Esophagus squamous epithelium (tissue), 5 donors: ENCODE results near the gene TMPRSS11F. TPM values are rescaled to one million over a fixed set of nuclear protein-coding genes. Genes with fewer than 3 reads are reported as not detected.

Experiments
- DNase-seq: peaks from one replicate; lab custom pipeline; 2025; lab: John Stamatoyannopoulos, UW
- H3K27ac ChIP-seq, 4 donors: fragments of 200-600 bp; sonication (generic); one replicate each; pipeline ENCODE4 v1.5.1; 2016 to 2019; ENCODE audit warnings: mild to moderate bottlenecking in 1 of 4
- H3K27me3 ChIP-seq, 4 donors: fragments of 200-600 bp; sonication (generic); 1 replicate in 3 of 4; 2 replicates in 1 of 4; pipeline versions ENCODE4 v1.5.1 to v1.6.0; 2017 to 2021; ENCODE audit warnings: antibody characterized with exemption in 1 of 4
- H3K36me3 ChIP-seq, 3 donors: fragments of 200-600 bp; sonication (generic); one replicate each; pipeline ENCODE4 v1.5.1; 2016 to 2019
- H3K4me1 ChIP-seq, 3 donors: fragments of 200-600 bp; sonication (generic); one replicate each; pipeline ENCODE4 v1.5.1; 2017 to 2019
- H3K4me3 ChIP-seq, 4 donors: fragments of 200-600 bp; sonication (generic); 1 replicate in 3 of 4; 2 replicates in 1 of 4; pipeline ENCODE4 v1.5.1; 2016 to 2019; ENCODE audit warnings: mild to moderate bottlenecking in 2 of 4, moderate library complexity in 1 of 4
- H3K9me3 ChIP-seq, 3 donors: fragments of 200-600 bp; sonication (generic); one replicate each; pipeline ENCODE4 v1.5.1; 2016 to 2019
- POLR2A ChIP-seq, 4 donors: fragments of 450-650 bp; IDR thresholded peaks; one replicate each; pipeline ENCODE4 v1.6.1; 2017; ENCODE audit warnings: antibody characterized with exemption in 4 of 4, mild to moderate bottlenecking in 4 of 4, moderate library complexity in 3 of 4
- WGBS, 2 donors: methylation state at CpG; one replicate each; pipeline ENCODE4 v1.1.5; 2018; 5-methylcytosine and 5-hydroxymethylcytosine counted together
- intact Hi-C: fragments of 100-400 bp; cut with DNase I; formaldehyde crosslinking; loops from one replicate; pipeline ENCODE4 v1.15.0; 2022
- total RNA-seq, 4 donors: library from RNA; depleted of rRNA; stranded (reverse); fragments of >200 nt; gene quantifications; one replicate each; pipeline ENCODE4 v1.1.0, GENCODE V29; 2016
- TF ChIP-seq, protein P1 (sequence below), 6 experiments: fragments of 450-650 bp in 4 of 6; fragments of 200-600 bp in 2 of 6; sonication (generic) in 2 of 6; IDR thresholded peaks; one replicate each; pipeline ENCODE4 v1.5.1; 2016 to 2019; ENCODE audit warnings: antibody characterized with exemption in 6 of 6, mild to moderate bottlenecking in 4 of 6, moderate library complexity in 4 of 6
- donor health status: DM: yes; HTN: yes; CAD: no.

Gene TMPRSS11F
- total RNA-seq, 4 donors from 2014 or later = 12.6 to 49.6 (median 19.0) TPM

DNA sequence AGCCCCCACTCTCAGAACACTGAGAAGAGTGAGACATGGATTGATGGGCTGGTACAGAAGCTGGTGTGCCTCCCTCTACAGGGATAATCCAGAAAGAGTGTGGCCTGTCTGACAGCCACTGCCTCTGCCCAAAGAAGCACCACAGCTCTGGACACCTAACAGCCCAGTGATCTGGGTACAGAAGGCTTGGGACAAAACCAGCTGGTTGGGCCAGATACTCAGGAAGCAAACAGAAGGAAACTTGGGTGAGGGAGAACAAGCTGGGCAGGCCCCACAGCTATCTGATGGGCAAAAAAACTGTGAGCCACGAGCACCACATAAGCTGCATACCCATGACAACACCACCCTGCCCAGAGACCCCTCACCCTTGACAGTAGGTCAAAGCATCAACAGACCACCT is 46.9 kb downstream of the TMPRSS11F start:
- H3K4me1 ChIP-seq = peaks cover 0 to 29% (median 0%) of the 10 kb centered on the region in 3 donors
- H3K27me3 ChIP-seq = no peaks in the 10 kb centered on the region
- no peaks in the 10 kb centered on the region for H3K9me3 ChIP-seq
- H3K4me3 ChIP-seq = no peak overlapping the region
- WGBS, 2 donors = 8 to 67% methylated on average over 1 of the region's 1 CpG
- DNase-seq = no peak
- TF ChIP-seq POLR2A (IDR thresholded peaks at IDR 0.05) = no peak
- TF ChIP-seq, protein P1, sequence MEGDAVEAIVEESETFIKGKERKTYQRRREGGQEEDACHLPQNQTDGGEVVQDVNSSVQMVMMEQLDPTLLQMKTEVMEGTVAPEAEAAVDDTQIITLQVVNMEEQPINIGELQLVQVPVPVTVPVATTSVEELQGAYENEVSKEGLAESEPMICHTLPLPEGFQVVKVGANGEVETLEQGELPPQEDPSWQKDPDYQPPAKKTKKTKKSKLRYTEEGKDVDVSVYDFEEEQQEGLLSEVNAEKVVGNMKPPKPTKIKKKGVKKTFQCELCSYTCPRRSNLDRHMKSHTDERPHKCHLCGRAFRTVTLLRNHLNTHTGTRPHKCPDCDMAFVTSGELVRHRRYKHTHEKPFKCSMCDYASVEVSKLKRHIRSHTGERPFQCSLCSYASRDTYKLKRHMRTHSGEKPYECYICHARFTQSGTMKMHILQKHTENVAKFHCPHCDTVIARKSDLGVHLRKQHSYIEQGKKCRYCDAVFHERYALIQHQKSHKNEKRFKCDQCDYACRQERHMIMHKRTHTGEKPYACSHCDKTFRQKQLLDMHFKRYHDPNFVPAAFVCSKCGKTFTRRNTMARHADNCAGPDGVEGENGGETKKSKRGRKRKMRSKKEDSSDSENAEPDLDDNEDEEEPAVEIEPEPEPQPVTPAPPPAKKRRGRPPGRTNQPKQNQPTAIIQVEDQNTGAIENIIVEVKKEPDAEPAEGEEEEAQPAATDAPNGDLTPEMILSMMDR (IDR thresholded peaks at IDR 0.05) = no peak
- intact Hi-C loops = no loop called here
- no peaks in the 10 kb centered on the region for H3K36me3 ChIP-seq
- no peak overlapping the region for H3K27ac ChIP-seq

DNA sequence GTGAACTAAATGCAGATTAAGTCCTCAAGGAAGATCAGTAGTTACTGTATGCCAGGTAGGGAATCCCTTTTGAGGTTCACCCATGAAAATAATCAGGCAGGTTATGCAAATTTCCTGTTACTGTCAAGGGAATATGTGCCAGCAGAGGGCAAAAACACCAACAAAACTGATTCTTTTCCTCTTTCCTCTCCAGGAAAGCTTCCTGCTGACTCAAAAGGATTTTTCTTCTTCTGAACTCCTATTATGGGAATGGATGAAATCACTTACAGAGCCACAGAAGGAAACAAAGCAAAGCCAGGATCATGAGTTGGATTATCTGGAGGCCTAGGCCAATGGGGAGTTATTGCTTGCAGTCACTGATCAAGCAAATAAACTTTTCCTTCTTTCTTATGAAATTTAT is 49.7 kb downstream of the TMPRSS11F start:
- no peak for TF ChIP-seq POLR2A (IDR thresholded peaks at IDR 0.05)
- TF ChIP-seq, protein P1 (IDR thresholded peaks at IDR 0.05) = peak in 1 of 6 experiments; percentile 63
- H3K4me1 ChIP-seq = peaks cover 0 to 29% (median 0%) of the 10 kb centered on the region in 3 donors
- H3K27ac ChIP-seq = peak overlapping the region in 2 of 4 donors; percentile 15 to 40
- H3K4me3 ChIP-seq = no peak overlapping the region
- no peaks in the 10 kb centered on the region for H3K36me3 ChIP-seq
- H3K27me3 ChIP-seq = no peaks in the 10 kb centered on the region
- intact Hi-C loops = no loop called here
- H3K9me3 ChIP-seq = no peaks in the 10 kb centered on the region
- DNase-seq = no peak

- Histone ChIP-seq H3K9me3 (no peaks in the 10 kb centered on the region), H3K4me1 (peaks cover 0 to 26% (median 0%) of the 10 kb centered on the region in 3 donors), H3K36me3 (no peaks in the 10 kb centered on the region), H3K4me3 (no peak overlapping the region), H3K27ac (no peak overlapping the region), H3K27me3 (no peaks in the 10 kb centered on the region)
- 86 to 89% methylated on average over 6 to 7 of the region's 8 CpGs for WGBS, 2 donors
- no peak for TF ChIP-seq POLR2A (IDR thresholded peaks at IDR 0.05)
- TF ChIP-seq, protein P1 (IDR thresholded peaks at IDR 0.05) = no peak
- DNase-seq = no peak
- intact Hi-C loops = no loop called here
These were observed 51.9 kb downstream of the TMPRSS11F start for GRCh38 chr4:68077737-68078136.

DNA sequence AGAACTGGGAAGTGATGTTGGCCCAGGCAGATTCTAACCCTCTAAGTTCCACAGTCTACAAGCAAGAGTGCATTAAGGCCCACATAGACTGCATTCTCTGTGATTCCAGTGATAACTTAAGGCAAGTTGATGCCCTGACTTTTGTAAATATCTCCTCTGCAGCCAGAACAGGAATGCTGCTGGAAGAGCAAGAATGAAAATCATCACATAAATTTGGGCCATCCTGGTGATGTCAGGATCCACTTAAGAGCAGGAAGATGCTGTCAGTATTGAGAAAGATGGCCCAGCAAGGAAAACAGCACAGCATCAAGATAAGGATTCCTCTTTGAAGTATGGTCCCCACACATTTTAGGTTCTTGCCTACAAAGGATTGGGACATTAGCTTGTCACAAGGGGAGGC is 52.4 kb downstream of the TMPRSS11F start:
- H3K4me1 ChIP-seq = peaks cover 0 to 22% (median 0%) of the 10 kb centered on the region in 3 donors
- no peak for TF ChIP-seq POLR2A (IDR thresholded peaks at IDR 0.05)
- no peak overlapping the region for H3K4me3 ChIP-seq
- H3K27me3 ChIP-seq = no peaks in the 10 kb centered on the region
- H3K9me3 ChIP-seq = no peaks in the 10 kb centered on the region
- intact Hi-C loops = no loop called here
- no peak overlapping the region for H3K27ac ChIP-seq
- DNase-seq = no peak
- H3K36me3 ChIP-seq = no peaks in the 10 kb centered on the region

DNA sequence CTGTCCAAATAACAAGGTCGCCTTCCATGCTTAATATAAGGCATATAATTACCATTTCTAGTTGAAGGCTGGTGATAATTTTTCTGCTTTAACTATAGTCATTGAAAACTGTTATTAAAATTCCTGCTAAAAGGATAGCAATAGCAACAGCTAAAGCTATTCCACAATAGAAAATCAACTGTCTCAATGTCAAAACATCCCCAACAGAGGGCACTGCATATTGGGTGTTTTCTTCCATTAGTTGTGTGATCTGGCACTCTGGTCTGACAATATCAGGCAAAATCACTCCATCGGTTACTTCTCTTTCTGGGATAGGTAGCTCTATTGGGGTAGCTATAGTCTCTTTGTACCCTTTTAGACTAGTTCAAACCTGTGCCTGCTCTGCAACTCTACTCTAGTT is 53.5 kb downstream of the TMPRSS11F start:
- no peaks in the 10 kb centered on the region for H3K9me3 ChIP-seq
- WGBS, 2 donors = 80 to 81% methylated on average over 2 of the region's 2 CpGs
- no peak overlapping the region for H3K4me3 ChIP-seq
- intact Hi-C loops = no loop called here
- peaks cover 0 to 18% (median 0%) of the 10 kb centered on the region in 3 donors for H3K4me1 ChIP-seq
- no peaks in the 10 kb centered on the region for H3K36me3 ChIP-seq
- no peaks in the 10 kb centered on the region for H3K27me3 ChIP-seq
- no peak for DNase-seq
- TF ChIP-seq POLR2A (IDR thresholded peaks at IDR 0.05) = no peak
- TF ChIP-seq, protein P1 (IDR thresholded peaks at IDR 0.05) = peak in 1 of 6 experiments; percentile 14
- no peak overlapping the region for H3K27ac ChIP-seq

DNA sequence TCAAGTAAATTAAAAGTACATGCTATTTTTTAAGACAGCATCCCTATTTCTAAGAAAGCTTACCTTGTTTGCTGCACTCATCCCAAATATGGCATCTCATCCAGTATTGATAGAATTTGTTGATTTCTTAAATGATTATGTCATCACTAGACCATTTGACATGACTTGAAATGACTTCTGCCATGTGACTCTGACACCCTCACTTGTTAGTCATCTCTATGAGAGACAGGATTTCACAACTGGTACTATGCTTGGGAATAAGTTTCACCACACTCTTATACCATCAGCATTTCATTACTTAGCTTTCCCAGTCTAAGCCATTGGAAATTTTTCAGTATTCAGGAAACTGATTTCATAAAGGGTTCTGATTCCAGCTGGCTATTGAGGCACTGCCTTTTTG is 55.3 kb downstream of the TMPRSS11F start:
- intact Hi-C loops = no loop called here

More for the DNA sequence above, 55.3 kb downstream of the TMPRSS11F start:
- Histone ChIP-seq H3K9me3 (no peaks in the 10 kb centered on the region), H3K27me3 (no peaks in the 10 kb centered on the region), H3K4me1 (peaks cover 0 to 1% (median 0%) of the 10 kb centered on the region in 3 donors), H3K36me3 (no peaks in the 10 kb centered on the region), H3K4me3 (no peak overlapping the region), H3K27ac (peak overlapping the region in 1 of 4 donors; percentile 38)
- no peak for DNase-seq
- TF ChIP-seq, protein P1 (IDR thresholded peaks at IDR 0.05) = no peak
- no peak for TF ChIP-seq POLR2A (IDR thresholded peaks at IDR 0.05)
